A673 (cell line): ENCODE measurements around the gene KATNB1. TPM values are rescaled to one million over a fixed set of nuclear protein-coding genes. Genes with fewer than 3 reads are reported as not detected.

ENCODE experiments used
- BruUV-seq: library from RNA; stranded (reverse); fragments of 400-500 nt; replicated peaks from 2 replicates; lab custom pipeline; 2021; lab: Mats Ljungman, UMichigan
- CTCF ChIA-PET: fragments of 300-600 bp; sonication (Branson Sonifier 250); formaldehyde crosslinking; loops from one replicate; lab custom pipeline; 2022; ENCODE audit warnings: antibody characterized with exemption; lab: Charles Lee
- POLR2A ChIA-PET: fragments of 300-600 bp; sonication (Branson Sonifier 250); formaldehyde crosslinking; loops from one replicate; lab custom pipeline; 2022; ENCODE audit warnings: antibody characterized with exemption; ENCODE audit not compliant: low non-redundant PET; lab: Charles Lee
- DNase-seq: peaks from one replicate; pipeline ENCODE4 v3.0.0-alpha.2; 2015; ENCODE audit warnings: low spot score
- H3K27ac ChIP-seq: fragments of 200-600 bp; sonication (generic); 2 replicates; pipeline ENCODE4 v1.5.1; 2016; ENCODE audit warnings: mixed run types, low read depth, mild to moderate bottlenecking, mixed read lengths, antibody characterized with exemption, low read length; ENCODE audit not compliant: poor library complexity, severe bottlenecking
- H3K27me3 ChIP-seq: fragments of 200-600 bp; sonication (generic); replicated peaks from 2 replicates; pipeline ENCODE4 v1.6.1; 2017; ENCODE audit warnings: mixed run types, low read depth, mild to moderate bottlenecking, mixed read lengths, antibody characterized with exemption, low read length; ENCODE audit not compliant: insufficient read depth, poor library complexity
- H3K36me3 ChIP-seq: fragments of 200-600 bp; sonication (generic); 2 replicates; pipeline ENCODE4 v1.6.1; 2016; ENCODE audit warnings: mixed run types, mild to moderate bottlenecking, mixed read lengths, antibody characterized with exemption, low read length; ENCODE audit not compliant: insufficient read depth, poor library complexity, severe bottlenecking
- H3K4me1 ChIP-seq: fragments of 200-600 bp; sonication (generic); 2 replicates; pipeline ENCODE4 v1.6.1; 2017; ENCODE audit warnings: mixed run types, mild to moderate bottlenecking, mixed read lengths, antibody characterized with exemption, low read length; ENCODE audit not compliant: insufficient read depth, poor library complexity, severe bottlenecking
- H3K4me3 ChIP-seq: fragments of 200-600 bp; sonication (generic); 2 replicates; pipeline ENCODE4 v1.5.1; 2016; ENCODE audit warnings: low read depth, mixed run types, mild to moderate bottlenecking, mixed read lengths, low read length; ENCODE audit not compliant: poor library complexity, severe bottlenecking
- H3K9me3 ChIP-seq: fragments of 200-600 bp; sonication (generic); 2 replicates; pipeline ENCODE4 v1.6.1; 2016; ENCODE audit warnings: mixed run types, low read depth, mild to moderate bottlenecking, mixed read lengths, antibody characterized with exemption, low read length; ENCODE audit not compliant: poor library complexity, severe bottlenecking
- EZH2 ChIP-seq: fragments of 200-600 bp; sonication (generic); IDR thresholded peaks from 2 replicates; pipeline ENCODE4 v1.6.1; 2017; ENCODE audit warnings: borderline replicate concordance, low read depth, mild to moderate bottlenecking, mixed read lengths, antibody characterized with exemption, low read length; ENCODE audit not compliant: poor library complexity, severe bottlenecking
- intact Hi-C: fragments of 100-400 bp; cut with micrococcal nuclease; formaldehyde crosslinking; loops from one replicate; pipeline ENCODE4 v1.10.0; 2022; ENCODE audit not compliant: unreplicated experiment
- total RNA-seq: library from RNA; stranded (reverse); gene quantifications from 2 replicates; pipeline ENCODE4 v1.2.3, GENCODE V29; 2021
- TF ChIP-seq, protein P1 (sequence below): fragments of 300-800, 200-600 bp; sonication (generic); conservative IDR thresholded peaks from 2 replicates; pipeline ENCODE4 v1.5.1; 2017; ENCODE audit warnings: low read depth, mild to moderate bottlenecking, antibody characterized with exemption, low read length, moderate library complexity, mixed read lengths

Gene KATNB1
- total RNA-seq, 1 experiment from 2014 or later = 55.7 TPM

GRCh38 chr16:57687363-57687929 is 48.1 kb upstream of the KATNB1 start:
- CTCF ChIA-PET = no interaction called here
- no peaks in the 10 kb centered on the region for H3K36me3 ChIP-seq
- H3K27me3 ChIP-seq = no peaks in the 10 kb centered on the region
- no TSS peak for BruUV-seq
- H3K4me3 ChIP-seq = no peak overlapping the region
- no peak overlapping the region for H3K27ac ChIP-seq
- no peak for DNase-seq
- H3K9me3 ChIP-seq = no peaks in the 10 kb centered on the region
- POLR2A ChIA-PET = no interaction called here
- intact Hi-C loops = no loop called here
- no peak for TF ChIP-seq EZH2
- TF ChIP-seq, protein P1, sequence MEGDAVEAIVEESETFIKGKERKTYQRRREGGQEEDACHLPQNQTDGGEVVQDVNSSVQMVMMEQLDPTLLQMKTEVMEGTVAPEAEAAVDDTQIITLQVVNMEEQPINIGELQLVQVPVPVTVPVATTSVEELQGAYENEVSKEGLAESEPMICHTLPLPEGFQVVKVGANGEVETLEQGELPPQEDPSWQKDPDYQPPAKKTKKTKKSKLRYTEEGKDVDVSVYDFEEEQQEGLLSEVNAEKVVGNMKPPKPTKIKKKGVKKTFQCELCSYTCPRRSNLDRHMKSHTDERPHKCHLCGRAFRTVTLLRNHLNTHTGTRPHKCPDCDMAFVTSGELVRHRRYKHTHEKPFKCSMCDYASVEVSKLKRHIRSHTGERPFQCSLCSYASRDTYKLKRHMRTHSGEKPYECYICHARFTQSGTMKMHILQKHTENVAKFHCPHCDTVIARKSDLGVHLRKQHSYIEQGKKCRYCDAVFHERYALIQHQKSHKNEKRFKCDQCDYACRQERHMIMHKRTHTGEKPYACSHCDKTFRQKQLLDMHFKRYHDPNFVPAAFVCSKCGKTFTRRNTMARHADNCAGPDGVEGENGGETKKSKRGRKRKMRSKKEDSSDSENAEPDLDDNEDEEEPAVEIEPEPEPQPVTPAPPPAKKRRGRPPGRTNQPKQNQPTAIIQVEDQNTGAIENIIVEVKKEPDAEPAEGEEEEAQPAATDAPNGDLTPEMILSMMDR = no peak
- H3K4me1 ChIP-seq = no peaks in the 10 kb centered on the region

DNA sequence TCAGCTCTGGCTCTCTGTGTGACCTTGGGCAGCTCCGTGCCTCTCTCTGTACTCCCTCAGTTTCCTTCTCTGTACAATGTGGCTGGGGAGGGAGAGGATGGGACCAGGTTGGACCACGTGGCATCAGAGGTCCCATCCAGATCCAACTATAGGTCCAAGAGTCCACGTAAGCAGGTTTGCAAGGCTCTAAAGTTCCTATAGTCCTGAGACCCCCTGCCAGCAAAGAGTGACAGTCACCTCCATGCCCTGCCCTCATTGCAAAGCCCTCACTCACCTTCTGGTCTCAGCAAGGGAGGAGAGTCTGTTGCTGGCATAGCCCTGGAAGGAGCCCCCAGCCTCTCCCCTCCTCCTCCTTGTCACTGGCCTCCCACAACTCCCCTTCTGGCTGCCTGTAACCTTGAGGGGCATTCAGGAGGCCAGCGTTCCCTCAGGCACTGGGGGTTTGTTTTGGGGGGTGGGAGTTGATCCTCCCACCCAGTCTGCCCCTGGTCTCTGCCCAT is 47.0 kb upstream of the KATNB1 start:
- Histone ChIP-seq H3K9me3 (no peaks in the 10 kb centered on the region), H3K27ac (no peak overlapping the region), H3K4me1 (no peaks in the 10 kb centered on the region), H3K36me3 (no peaks in the 10 kb centered on the region), H3K4me3 (no peak overlapping the region), H3K27me3 (no peaks in the 10 kb centered on the region)
- POLR2A ChIA-PET = no interaction called here
- DNase-seq = no peak
- TF ChIP-seq, protein P1 = no peak
- no peak for TF ChIP-seq EZH2
- CTCF ChIA-PET = no interaction called here
- BruUV-seq = no TSS peak
- intact Hi-C loops = no loop called here

- intact Hi-C loops = no loop called here
- POLR2A ChIA-PET = no interaction called here
- H3K27ac ChIP-seq = no peak overlapping the region
- no TSS peak for BruUV-seq
- no peaks in the 10 kb centered on the region for H3K9me3 ChIP-seq
- H3K4me3 ChIP-seq = no peak overlapping the region
- H3K36me3 ChIP-seq = no peaks in the 10 kb centered on the region
- no peaks in the 10 kb centered on the region for H3K27me3 ChIP-seq
- no peak for DNase-seq
- H3K4me1 ChIP-seq = no peaks in the 10 kb centered on the region
- TF ChIP-seq, protein P1 = no peak
- no peak for TF ChIP-seq EZH2
- CTCF ChIA-PET = no interaction called here
These were observed 46.4 kb upstream of the KATNB1 start for GRCh38 chr16:57688987-57689761.
